ES-I3 (cell line): ENCODE results near the gene FBXL16.

Experiments used
- H3K36me3 ChIP-seq: 2 replicates; pipeline ENCODE4 v1.6.1; 2013; ENCODE audit warnings: mild to moderate bottlenecking, low read length, control low read depth, moderate library complexity; ENCODE audit not compliant: insufficient read depth
- H3K4me1 ChIP-seq: 2 replicates; pipeline ENCODE4 v1.6.1; 2013; ENCODE audit warnings: mild to moderate bottlenecking, control low read depth, low read length; ENCODE audit not compliant: insufficient read depth
- H3K9ac ChIP-seq: 2 replicates; pipeline ENCODE4 v1.6.1; 2013; ENCODE audit warnings: low read depth, mild to moderate bottlenecking, low read length, moderate library complexity
- H3K9me3 ChIP-seq: 2 replicates; pipeline ENCODE4 v1.6.1; 2013; ENCODE audit warnings: mild to moderate bottlenecking, low read length, moderate library complexity; ENCODE audit not compliant: control insufficient read depth, insufficient read depth

FBXL16 gene

GRCh38 chr16:730666-731509 is 25.3 kb upstream of the FBXL16 start:
- no peaks in the 10 kb centered on the region; the same call in 1 of the 2 replicates for H3K4me1 ChIP-seq
- H3K36me3 ChIP-seq, result no peaks in the 10 kb centered on the region
- H3K9me3 ChIP-seq, result no peaks in the 10 kb centered on the region
- no peak overlapping the region for H3K9ac ChIP-seq

DNA sequence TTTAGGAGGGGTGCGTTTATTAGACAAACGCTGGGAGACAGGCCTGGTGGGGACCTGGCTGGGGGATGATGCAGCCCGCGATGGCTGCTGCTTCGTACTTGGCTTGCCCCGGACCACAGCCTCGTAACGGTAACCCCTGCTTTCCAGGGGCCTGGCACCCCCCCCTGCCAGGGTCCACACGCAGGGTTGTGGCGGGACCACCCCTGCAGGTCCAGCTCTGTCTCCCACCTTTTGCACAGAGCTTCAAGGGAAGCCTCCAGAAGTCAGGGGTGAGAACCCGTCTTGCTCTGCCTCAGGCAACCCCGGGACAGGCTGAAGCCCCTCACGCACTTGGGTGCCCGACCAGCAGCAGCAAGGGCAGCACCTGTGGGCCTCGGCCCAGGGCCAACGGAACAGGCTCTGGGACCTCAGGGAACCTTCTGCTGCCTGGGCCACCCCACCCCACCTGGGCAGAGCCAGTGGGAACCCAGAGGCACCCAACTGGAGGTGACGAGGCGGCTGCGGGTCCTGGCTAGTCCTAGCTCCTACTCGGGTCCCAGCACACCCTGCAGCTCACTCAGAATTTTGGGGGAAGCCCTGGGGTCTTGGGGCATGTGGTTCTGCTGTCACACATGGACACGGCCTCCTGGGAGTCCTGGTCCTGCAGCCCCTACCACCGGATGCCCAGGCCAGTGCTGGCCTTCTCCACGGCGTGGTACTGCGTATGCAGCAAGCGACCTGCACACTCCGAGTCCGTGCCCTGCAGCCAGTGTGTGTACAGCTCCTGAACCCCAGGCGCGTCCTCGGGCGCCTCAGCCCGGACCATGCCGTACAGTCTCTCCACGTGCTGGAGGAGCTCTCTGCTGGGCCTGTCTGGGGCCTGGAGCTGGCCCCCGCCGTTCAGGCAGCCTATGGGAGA is 24.4 kb upstream of the FBXL16 start:
- no peaks in the 10 kb centered on the region; the same call in 1 of the 2 replicates for H3K4me1 ChIP-seq

GRCh38 chr16:728890-729744 is 23.5 kb upstream of the FBXL16 start:
- Histone ChIP-seq H3K4me1 (no peaks in the 10 kb centered on the region; the same call in 1 of the 2 replicates), H3K36me3 (no peaks in the 10 kb centered on the region), H3K9ac (peak overlapping the region; percentile 77; the same call in 1 of the 2 replicates), H3K9me3 (no peaks in the 10 kb centered on the region)

More for the DNA sequence above, 24.4 kb upstream of the FBXL16 start:
- Histone ChIP-seq H3K9me3 (no peaks in the 10 kb centered on the region), H3K9ac (no peak overlapping the region), H3K36me3 (no peaks in the 10 kb centered on the region)

DNA sequence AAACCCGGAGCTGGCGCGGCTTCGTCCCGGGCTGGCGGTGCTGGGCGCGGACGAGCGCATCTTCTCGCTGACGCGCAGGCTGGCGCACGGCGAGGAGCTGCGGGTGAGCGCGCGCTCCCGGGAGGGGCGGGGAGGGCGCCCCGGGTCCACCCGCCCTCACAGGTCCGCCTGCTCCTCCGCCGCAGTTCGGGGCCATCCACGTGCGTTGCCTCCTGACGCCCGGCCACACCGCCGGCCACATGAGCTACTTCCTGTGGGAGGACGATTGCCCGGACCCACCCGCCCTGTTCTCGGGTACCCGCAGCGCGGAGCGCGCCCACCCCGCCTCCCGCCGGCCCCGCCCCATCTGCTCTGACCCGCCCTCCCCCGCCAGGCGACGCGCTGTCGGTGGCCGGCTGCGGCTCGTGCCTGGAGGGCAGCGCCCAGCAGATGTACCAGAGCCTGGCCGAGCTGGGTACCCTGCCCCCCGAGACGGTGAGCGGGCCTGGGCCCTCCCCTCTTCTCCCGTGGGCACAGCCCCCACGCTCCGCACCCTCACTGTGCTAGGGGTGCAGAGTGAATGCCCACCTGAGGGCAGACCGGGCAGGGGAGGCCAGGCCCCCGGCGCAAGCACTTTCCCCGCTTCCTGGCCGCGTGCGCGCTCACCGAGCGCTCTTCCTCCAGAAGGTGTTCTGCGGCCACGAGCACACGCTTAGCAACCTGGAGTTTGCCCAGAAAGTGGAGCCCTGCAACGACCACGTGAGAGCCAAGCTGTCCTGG is 22.7 kb upstream of the FBXL16 start:
- Histone ChIP-seq H3K4me1 (no peaks in the 10 kb centered on the region; the same call in 1 of the 2 replicates), H3K9ac (peak overlapping the region; percentile 77), H3K9me3 (no peaks in the 10 kb centered on the region), H3K36me3 (no peaks in the 10 kb centered on the region)

GRCh38 chr16:727291-727977 is 21.8 kb upstream of the FBXL16 start:
- Histone ChIP-seq H3K9ac (peak overlapping the region; percentile 74), H3K36me3 (no peaks in the 10 kb centered on the region), H3K9me3 (no peaks in the 10 kb centered on the region), H3K4me1 (no peaks in the 10 kb centered on the region; the same call in 1 of the 2 replicates)

DNA sequence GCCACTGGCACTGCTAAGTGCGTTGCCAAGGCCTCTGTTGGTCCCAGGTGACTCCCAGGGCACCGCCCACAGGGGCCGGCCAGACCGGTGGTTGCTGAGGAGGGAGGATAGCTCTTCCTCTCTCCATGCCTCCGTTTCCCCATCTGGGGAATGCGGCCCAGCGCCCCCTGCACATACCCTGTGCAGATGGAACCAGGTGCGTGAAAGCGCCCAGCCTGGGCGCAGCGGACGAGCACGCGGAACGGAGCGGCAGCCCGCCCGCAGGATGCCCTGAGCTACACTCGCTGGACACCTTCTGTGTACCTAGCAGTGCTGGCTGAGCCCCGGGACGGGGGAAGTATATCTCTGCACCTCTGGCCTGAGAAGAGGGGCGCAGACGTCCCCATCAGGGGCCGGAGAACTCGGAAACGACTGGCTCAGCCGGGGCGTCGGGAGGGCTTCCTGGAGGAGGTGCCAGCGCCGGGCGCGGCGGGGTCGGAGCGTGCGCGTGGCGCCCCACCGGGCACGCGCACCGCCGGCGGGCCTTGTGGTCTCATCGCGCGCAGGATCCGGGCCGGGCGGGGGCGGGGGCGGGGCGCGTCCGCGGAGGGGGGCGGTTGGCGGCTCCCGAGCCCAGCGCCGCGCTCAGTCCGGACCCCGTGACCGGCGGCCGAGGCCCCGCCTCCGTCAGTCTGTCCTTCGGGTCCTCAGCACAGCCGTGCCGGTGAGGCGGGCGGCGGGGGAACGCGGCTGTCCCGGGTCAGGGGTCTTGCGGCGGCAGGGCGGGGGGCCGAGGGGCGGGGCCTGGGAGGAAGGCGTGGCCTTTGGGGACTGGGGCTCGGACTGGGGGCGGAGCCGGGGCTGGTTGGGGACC is 21.1 kb upstream of the FBXL16 start, which contains the start of the genes CCDC78 and HAGHL:
Gene CCDC78, minus strand, starts transcription at position 6 of the 853 bp plus-strand sequence. CDS start 76 bp downstream, outside the sequence.
Gene HAGHL, plus strand, starts transcription at position 669 of the 853 bp plus-strand sequence. CDS start 404 bp downstream, outside the sequence.
- Histone ChIP-seq H3K4me1 (no peaks in the 10 kb centered on the region; the same call in 1 of the 2 replicates), H3K36me3 (no peaks in the 10 kb centered on the region), H3K9ac (peak within 1 kb of the TSS; percentile 74), H3K9me3 (no peaks in the 10 kb centered on the region)

- Histone ChIP-seq H3K9me3 (no peaks in the 10 kb centered on the region), H3K36me3 (no peaks in the 10 kb centered on the region), H3K4me1 (no peaks in the 10 kb centered on the region; the same call in 1 of the 2 replicates), H3K9ac (peak overlapping the region; percentile 41)
These were observed 20.5 kb upstream of the FBXL16 start for GRCh38 chr16:726188-726437.

DNA sequence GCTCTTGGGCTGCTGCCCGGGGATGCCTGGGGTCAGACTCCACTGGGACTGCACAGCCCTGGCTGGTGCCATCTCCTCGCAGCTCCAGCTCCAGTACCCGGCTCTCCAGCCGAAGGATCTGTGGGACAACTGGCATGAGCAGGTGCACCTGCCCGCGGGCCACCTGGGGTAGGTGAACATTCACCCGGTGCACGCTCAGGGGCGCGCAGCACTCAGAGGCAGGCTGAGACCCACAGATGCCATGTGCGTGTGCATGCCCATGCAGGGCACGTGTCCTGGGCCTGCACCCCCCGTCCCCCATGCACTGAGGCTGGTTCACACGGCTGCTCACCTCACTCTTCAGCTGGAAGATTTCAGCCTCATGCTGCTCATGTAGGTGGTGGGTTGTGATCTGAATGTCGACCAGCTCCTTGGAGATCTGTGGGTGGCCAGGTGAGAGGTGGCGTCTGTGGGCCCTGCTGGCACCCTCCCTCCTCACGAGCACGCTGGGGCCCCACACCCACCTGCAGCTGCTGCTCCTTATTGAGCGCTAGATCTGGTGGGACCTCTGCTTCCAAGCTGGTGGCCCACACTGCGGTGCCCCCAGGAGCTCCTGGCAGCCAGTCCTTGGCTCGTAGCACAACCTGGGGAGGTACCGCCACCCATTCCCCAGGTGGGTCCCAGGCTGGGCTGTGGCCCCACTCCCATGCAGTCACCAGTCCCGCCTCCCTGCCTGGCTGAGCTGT is 20.0 kb upstream of the FBXL16 start:
- Histone ChIP-seq H3K9me3 (no peaks in the 10 kb centered on the region), H3K9ac (peak overlapping the region; percentile 41; the same call in 1 of the 2 replicates), H3K36me3 (no peaks in the 10 kb centered on the region), H3K4me1 (no peaks in the 10 kb centered on the region; the same call in 1 of the 2 replicates)

DNA sequence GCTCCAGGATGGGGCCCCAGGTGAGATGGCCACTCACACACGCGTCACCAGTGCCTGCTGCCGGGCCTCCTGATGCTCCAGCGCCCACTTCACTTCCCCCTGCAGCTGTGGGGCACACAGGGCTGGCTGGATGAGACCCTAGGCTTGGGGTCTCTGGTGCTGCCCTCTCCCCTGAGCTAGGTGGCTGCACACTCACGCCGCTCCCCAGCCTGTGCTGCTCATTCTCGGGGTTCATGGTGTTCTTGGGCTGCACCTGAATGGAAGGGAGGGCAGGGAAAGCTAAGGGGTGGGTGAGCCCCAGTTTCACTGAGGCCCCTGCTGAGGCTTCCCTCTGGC is 19.4 kb upstream of the FBXL16 start:
- Histone ChIP-seq H3K9ac (no peak overlapping the region), H3K36me3 (no peaks in the 10 kb centered on the region), H3K9me3 (no peaks in the 10 kb centered on the region), H3K4me1 (peaks cover 1% of the 10 kb centered on the region; the same call in 1 of the 2 replicates)

GRCh38 chr16:724188-725040 is 18.8 kb upstream of the FBXL16 start:
- H3K36me3 ChIP-seq, result no peaks in the 10 kb centered on the region
- H3K9ac ChIP-seq, result no peak overlapping the region
- H3K4me1 ChIP-seq, result peaks cover 4% of the 10 kb centered on the region; the same call in 1 of the 2 replicates
- no peaks in the 10 kb centered on the region for H3K9me3 ChIP-seq

DNA sequence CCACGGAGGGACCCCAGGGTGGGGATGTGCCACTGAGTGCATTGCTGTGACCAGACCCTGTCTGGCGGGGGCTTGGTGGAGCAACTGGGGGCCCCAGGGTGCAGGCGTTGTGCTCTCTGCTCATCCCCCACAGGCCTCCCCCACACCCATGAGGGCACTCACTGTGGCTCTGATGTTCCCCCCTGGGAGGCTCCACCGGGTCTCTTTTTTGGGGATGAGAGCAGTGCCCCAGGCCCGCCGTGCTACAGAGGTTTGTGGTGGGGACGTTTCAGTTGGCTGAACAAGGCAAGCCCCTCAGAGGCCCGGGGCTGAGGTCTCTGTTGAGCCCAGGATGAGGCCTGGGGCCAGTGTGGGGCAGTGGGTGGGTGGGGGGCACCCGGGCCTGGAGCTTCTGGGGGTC is 18.1 kb upstream of the FBXL16 start:
- no peaks in the 10 kb centered on the region for H3K9me3 ChIP-seq
- no peaks in the 10 kb centered on the region for H3K36me3 ChIP-seq
- H3K9ac ChIP-seq, result no peak overlapping the region
- peaks cover 4% of the 10 kb centered on the region; the same call in 1 of the 2 replicates for H3K4me1 ChIP-seq
